Fibroblast of mammary gland (primary cell): ENCODE measurements around the gene LIX1.
"Not testable (repeated sequence)": the region's sequence is repeated elsewhere in the genome, so short reads cannot be mapped to it uniquely, and the experiment has no call there.

Experiments
- DNase-seq: peaks from one replicate; pipeline ENCODE4 v3.0.0-alpha.2; 2010; ENCODE audit warnings: low read depth
- H3K4me3 ChIP-seq: 2 replicates; pipeline ENCODE4 v1.5.1; 2011; ENCODE audit warnings: low read depth, mild to moderate bottlenecking, low read length, moderate library complexity; ENCODE audit not compliant: control insufficient read depth
- CTCF ChIP-seq: conservative IDR thresholded peaks from 2 replicates; pipeline ENCODE4 v1.5.1; 2011; ENCODE audit warnings: low read depth, low read length, inconsistent platforms; ENCODE audit not compliant: control insufficient read depth, insufficient read depth

Gene LIX1

GRCh38 chr5:97181856-97182545, 39.6 kb upstream of the LIX1 start:
- DNase-seq: peak; percentile 44
- TF ChIP-seq CTCF: no peak
- peak overlapping the region; percentile 97 for H3K4me3 ChIP-seq

- DNase-seq, H3K4me3 ChIP-seq: not testable (repeated sequence)
Measured at GRCh38 chr5:97179457-97179856, 37.0 kb upstream of the LIX1 start.

GRCh38 chr5:97172227-97172626, 29.8 kb upstream of the LIX1 start:
- H3K4me3 ChIP-seq: no peak overlapping the region
- TF ChIP-seq CTCF: no peak
- DNase-seq: no peak

- no peak for TF ChIP-seq CTCF
- no peak overlapping the region for H3K4me3 ChIP-seq
- DNase-seq: no peak
Measured at GRCh38 chr5:97171703-97172102, 29.3 kb upstream of the LIX1 start.

- TF ChIP-seq CTCF: no peak
- no peak for DNase-seq
- no peak overlapping the region for H3K4me3 ChIP-seq
Measured at GRCh38 chr5:97167435-97167834, 25.0 kb upstream of the LIX1 start.

GRCh38 chr5:97165726-97166125, 23.3 kb upstream of the LIX1 start:
- no peak for TF ChIP-seq CTCF
- DNase-seq: no peak
- H3K4me3 ChIP-seq: no peak overlapping the region

GRCh38 chr5:97164846-97165245, 22.4 kb upstream of the LIX1 start:
- no peak overlapping the region for H3K4me3 ChIP-seq
- TF ChIP-seq CTCF: no peak
- peak; percentile 41 for DNase-seq
